Adrenal gland (tissue), 5 donors: ENCODE measurements around the gene BICD1.

Experiments used
- CTCF ChIP-seq, 6 experiments: fragments of 450-650 bp in 4 of 6; fragments of 200-600 bp in 2 of 6; sonication (generic) in 1 of 6; IDR thresholded peaks; 1 replicate in 5 of 6; 2 replicates in 1 of 6; pipeline versions ENCODE4 v1.5.1 to v1.8.0; 2016 to 2021; ENCODE audit warnings: antibody characterized with exemption in 6 of 6, mild to moderate bottlenecking in 2 of 6, moderate library complexity in 1 of 6
- POLR2A ChIP-seq, 2 donors: fragments of 450-650 bp; IDR thresholded peaks; one replicate each; pipeline ENCODE4 v1.6.1; 2017; ENCODE audit warnings: antibody characterized with exemption in 2 of 2, mild to moderate bottlenecking in 2 of 2, moderate library complexity in 1 of 2
- donor health status: DM: no; HTN: no; CAD: no.

DNA sequence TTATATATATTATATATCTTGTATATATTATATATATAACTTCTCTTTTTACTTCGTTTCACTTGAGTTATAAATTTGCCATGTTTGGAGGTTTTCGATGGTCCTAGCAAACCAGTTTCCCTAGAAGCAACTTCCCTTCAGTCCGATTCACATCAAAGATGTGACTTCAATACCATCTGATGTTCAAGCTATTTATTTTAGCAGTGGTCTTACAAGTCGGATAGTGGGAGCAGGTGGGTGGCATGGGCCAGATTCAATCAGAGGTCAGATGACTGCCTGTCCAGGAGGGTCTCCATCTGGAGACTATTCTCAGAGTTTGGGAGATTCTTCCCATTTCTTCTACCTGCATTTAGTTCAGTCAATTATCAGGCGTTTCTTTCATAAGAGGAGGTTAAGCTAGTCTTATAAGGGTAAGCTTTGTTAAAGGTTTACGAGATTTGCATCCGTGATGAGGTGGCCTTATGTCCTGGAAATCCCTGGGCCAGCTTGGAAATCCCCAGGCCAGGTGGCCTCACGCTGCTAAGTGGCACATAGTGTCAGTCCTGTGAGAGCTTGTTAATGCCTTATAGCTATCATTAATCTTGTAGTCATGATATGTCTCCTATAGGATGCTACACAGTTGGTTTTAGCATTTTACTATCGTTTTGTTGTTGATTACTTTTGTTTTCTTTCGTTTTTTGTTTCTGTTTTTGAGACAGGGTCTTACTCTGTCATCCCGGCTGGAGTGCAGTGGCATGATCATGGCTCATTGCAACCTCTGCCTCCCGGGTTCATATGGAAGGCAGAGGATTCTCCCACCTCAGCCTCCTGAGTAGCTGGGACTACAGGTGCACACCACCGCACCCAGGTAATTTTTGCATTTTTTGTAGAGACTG lies 145.8 kb downstream of the BICD1 start:
- no peak for TF ChIP-seq CTCF (IDR thresholded peaks at IDR 0.05)
- TF ChIP-seq POLR2A (IDR thresholded peaks at IDR 0.05) = no peak
